Measurements from ENCODE around the gene SENP1. TPM values are rescaled to one million over a fixed set of nuclear protein-coding genes. Genes with fewer than 3 reads are reported as not detected.

The SENP1 gene
- total and polyA plus RNA-seq, 7 donors = 3.2 to 10.2 (median 6.3) TPM

DNA sequence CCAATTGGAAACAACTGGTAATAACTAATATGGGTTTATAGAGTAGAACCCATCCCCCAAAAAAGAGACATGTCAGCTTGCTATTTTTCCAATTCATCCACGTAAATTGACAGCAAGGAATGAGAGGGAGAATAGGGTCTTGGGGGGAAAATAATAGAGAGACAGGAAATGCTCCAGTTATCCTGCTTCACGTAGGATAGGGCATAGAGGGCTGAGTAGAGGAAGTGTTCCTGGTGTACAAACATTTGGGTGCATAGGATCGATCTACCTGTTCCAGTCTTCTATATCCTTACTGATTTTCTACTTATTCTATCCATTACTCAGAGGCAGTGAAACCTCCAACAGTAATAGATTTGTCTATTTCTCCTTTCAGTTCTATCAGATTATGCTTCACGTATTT is 52.0 kb downstream of the SENP1 start:
- TF ChIP-seq, protein P1, sequence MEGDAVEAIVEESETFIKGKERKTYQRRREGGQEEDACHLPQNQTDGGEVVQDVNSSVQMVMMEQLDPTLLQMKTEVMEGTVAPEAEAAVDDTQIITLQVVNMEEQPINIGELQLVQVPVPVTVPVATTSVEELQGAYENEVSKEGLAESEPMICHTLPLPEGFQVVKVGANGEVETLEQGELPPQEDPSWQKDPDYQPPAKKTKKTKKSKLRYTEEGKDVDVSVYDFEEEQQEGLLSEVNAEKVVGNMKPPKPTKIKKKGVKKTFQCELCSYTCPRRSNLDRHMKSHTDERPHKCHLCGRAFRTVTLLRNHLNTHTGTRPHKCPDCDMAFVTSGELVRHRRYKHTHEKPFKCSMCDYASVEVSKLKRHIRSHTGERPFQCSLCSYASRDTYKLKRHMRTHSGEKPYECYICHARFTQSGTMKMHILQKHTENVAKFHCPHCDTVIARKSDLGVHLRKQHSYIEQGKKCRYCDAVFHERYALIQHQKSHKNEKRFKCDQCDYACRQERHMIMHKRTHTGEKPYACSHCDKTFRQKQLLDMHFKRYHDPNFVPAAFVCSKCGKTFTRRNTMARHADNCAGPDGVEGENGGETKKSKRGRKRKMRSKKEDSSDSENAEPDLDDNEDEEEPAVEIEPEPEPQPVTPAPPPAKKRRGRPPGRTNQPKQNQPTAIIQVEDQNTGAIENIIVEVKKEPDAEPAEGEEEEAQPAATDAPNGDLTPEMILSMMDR (IDR thresholded peaks at IDR 0.05) = no peak
- no peak for ATAC-seq

DNA sequence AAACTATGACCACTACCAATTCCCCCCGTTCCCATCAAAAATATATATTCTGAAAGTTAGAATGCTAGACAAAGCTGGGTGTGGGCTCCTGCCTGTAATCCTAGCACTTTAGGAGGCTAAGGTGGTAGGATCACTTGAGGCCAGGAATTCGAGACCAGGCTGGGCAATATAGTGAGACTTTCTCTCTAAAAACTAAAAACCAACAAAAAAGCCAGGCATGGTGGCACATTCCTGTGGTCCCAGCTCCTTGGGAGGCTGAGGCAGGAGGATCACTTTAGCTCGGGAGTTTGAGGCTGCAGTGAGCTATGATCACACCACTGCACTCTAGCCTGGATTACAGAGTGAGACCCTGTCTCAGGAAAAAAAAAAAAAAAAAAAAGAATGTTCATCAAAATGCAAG is 52.8 kb downstream of the SENP1 start:
- Histone ChIP-seq H3K9me3 (no peaks in the 10 kb centered on the region), H3K27ac (no peak overlapping the region), H3K27me3 (ENCODE audit: insufficient read depth in 3 of 3, low read length in 2 of 3) (no peaks in the 10 kb centered on the region), H3K4me3 (no peak overlapping the region), H3K36me3 (ENCODE audit: insufficient read depth in 1 of 2, low read depth in 1 of 2) (peaks cover 0 to 26% of the 10 kb centered on the region in 2 donors), H3K4me1 (peaks cover 15% of the 10 kb centered on the region)
- DNase-seq (no peak), ATAC-seq (no peak)
- TF ChIP-seq, protein P1 (IDR thresholded peaks at IDR 0.05) = no peak
- WGBS, 3 donors = 93 to 98% (median 94%) methylated on average over 3 of the region's 3 CpGs
- intact Hi-C loops (cut with DNase I) = no loop called here

More for the DNA sequence above, 52.0 kb downstream of the SENP1 start:
- intact Hi-C loops (cut with DNase I) = no loop called here
- DNase-seq = no peak
- H3K4me1 ChIP-seq = peaks cover 15% of the 10 kb centered on the region
- 90 to 96% (median 91%) methylated on average over 4 of the region's 4 CpGs for WGBS, 3 donors
- no peak overlapping the region for H3K27ac ChIP-seq
- no peaks in the 10 kb centered on the region for H3K27me3 ChIP-seq (ENCODE audit: insufficient read depth in 3 of 3, low read length in 2 of 3)
- H3K4me3 ChIP-seq = no peak overlapping the region
- peaks cover 0 to 26% of the 10 kb centered on the region in 2 donors for H3K36me3 ChIP-seq (ENCODE audit: insufficient read depth in 1 of 2, low read depth in 1 of 2)
- H3K9me3 ChIP-seq = peaks cover 1% of the 10 kb centered on the region

DNA sequence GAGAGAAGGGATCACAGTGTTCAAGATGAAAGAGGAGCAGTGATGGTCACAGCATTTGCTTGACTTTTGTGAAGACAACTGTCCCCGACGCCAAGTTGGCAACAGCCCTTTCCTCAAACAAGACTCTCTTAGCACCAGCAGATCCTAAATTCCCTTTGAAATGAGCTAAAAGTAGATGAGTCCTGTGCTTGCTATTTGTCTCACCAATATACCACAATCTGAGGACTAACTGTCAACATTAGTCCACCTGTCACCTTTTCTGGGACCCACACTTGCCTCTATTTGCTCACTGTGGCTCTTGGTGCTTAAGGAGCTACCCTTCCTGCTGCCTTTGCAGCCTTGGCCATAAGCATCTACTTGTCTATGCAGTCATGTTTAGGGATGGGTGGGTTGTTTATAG is 54.2 kb downstream of the SENP1 start:
- H3K4me1 ChIP-seq = peaks cover 15% of the 10 kb centered on the region
- no peak overlapping the region for H3K4me3 ChIP-seq
- DNase-seq (no peak), ATAC-seq (no peak)
- no peak overlapping the region for H3K27ac ChIP-seq
- WGBS, 3 donors = 66 to 88% (median 84%) methylated on average over 2 of the region's 2 CpGs
- TF ChIP-seq, protein P1 (IDR thresholded peaks at IDR 0.05) = no peak
- H3K9me3 ChIP-seq = no peaks in the 10 kb centered on the region
- H3K27me3 ChIP-seq (ENCODE audit: insufficient read depth in 3 of 3, low read length in 2 of 3) = no peaks in the 10 kb centered on the region
- H3K36me3 ChIP-seq (ENCODE audit: insufficient read depth in 1 of 2, low read depth in 1 of 2) = peaks cover 0 to 40% of the 10 kb centered on the region in 2 donors
- intact Hi-C loops (cut with DNase I) = no loop called here

DNA sequence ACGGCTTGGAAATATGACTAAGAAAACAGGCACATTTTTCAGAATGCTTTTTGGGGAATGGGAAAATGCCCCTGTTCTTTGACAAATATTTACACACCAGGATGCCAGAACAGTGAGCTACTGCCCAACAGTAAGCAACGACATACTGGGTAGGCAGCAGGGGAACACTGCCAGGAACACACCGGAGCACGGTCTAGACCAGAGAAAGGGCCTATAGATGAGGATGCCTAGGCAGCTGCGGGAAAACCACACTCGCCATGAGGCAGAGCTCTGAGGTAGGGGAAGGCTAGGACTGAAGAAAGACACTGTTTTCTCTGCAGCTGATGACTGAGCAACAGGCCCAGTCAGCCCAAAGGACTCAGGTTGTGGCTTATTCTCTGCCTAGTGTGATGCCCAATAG is 55.7 kb downstream of the SENP1 start:
- 87 to 95% (median 92%) methylated on average over 6 of the region's 6 CpGs for WGBS, 3 donors
- TF ChIP-seq, protein P1 (IDR thresholded peaks at IDR 0.05) = no peak

DNA sequence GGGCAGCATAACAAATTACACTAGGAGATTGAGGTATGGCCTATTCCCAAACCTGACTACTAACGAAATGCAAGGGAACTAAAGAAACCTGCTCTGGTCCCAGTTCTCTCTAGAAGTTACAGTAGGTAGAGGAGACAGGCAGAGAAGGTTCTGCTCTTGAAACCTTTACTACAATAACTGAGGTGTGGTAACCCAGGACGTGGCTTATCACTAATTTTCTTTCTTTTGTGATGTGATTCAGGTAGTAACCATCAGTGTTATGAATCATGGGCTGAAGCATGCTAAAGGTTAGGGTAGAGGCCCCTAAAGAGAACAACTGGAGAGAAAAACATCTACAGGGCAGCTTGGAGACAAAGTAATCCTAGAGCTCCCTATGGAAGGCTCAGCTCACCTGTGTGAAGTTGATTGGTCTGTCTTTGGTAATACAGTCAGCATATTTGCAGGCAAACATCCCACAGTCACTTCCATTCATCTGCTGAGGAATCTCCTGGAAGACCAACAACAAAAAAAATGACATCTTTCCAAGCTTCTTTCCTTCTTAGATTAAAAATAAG is 59.8 kb downstream of the SENP1 start:
- TF ChIP-seq, protein P1 (IDR thresholded peaks at IDR 0.05) = no peak
- ATAC-seq = no peak
- Histone ChIP-seq H3K4me1 (no peaks in the 10 kb centered on the region), H3K27ac (no peak overlapping the region), H3K36me3 (ENCODE audit: insufficient read depth in 1 of 2, low read depth in 1 of 2) (peaks cover 15 to 76% of the 10 kb centered on the region in 2 donors), H3K27me3 (ENCODE audit: insufficient read depth in 3 of 3, low read length in 2 of 3) (no peaks in the 10 kb centered on the region), H3K9me3 (no peaks in the 10 kb centered on the region), H3K4me3 (no peak overlapping the region)
- DNase-seq = no peak
- intact Hi-C loops (cut with DNase I) = no loop called here
- WGBS, 3 donors = 84 to 96% (median 92%) methylated on average over 2 of the region's 2 CpGs

More for the DNA sequence above, 55.7 kb downstream of the SENP1 start:
- ATAC-seq (no peak), DNase-seq (no peak)
- no peak overlapping the region for H3K27ac ChIP-seq
- H3K27me3 ChIP-seq (ENCODE audit: insufficient read depth in 3 of 3, low read length in 2 of 3) = no peaks in the 10 kb centered on the region
- H3K9me3 ChIP-seq = no peaks in the 10 kb centered on the region
- no peak overlapping the region for H3K4me3 ChIP-seq
- H3K36me3 ChIP-seq (ENCODE audit: insufficient read depth in 1 of 2, low read depth in 1 of 2) = peaks cover 8 to 55% of the 10 kb centered on the region in 2 donors
- intact Hi-C loops (cut with DNase I) = no loop called here
- H3K4me1 ChIP-seq = peaks cover 11% of the 10 kb centered on the region
